HCT116 (cell line): ENCODE measurements around the gene ZNF516. TPM values are rescaled to one million over a fixed set of nuclear protein-coding genes. Genes with fewer than 3 reads are reported as not detected.

Source experiments
- ATAC-seq: fragments of 200-7000 bp; cut with Tn5 transposase; 2 replicates; pipeline ENCODE4 v1.9.1; 2020; ENCODE audit warnings: mild to moderate bottlenecking, moderate library complexity
- BruUV-seq: library from RNA; stranded (reverse); fragments of 400-500 nt; replicated peaks from 2 replicates; lab custom pipeline; 2021; lab: Mats Ljungman, UMichigan
- CTCF ChIA-PET: fragments of 300-600 bp; sonication (Branson Sonifier 250); formaldehyde crosslinking; loops from one replicate; lab custom pipeline; 2021; ENCODE audit warnings: antibody characterized with exemption; lab: Charles Lee
- POLR2A ChIA-PET: fragments of 300-600, 350-600 bp; sonication (Branson Sonifier 250); formaldehyde crosslinking; loops from one replicate; lab custom pipeline; 2021; ENCODE audit warnings: antibody characterized with exemption; lab: Charles Lee
- RAD21 ChIA-PET, 2 experiments: fragments of 300-600 bp; sonication (Branson Sonifier 250); formaldehyde crosslinking; loops; one replicate each; lab custom pipeline; 2023; ENCODE audit warnings: low total read pairs in 2 of 2; ENCODE audit not compliant: uncharacterized antibody in 2 of 2, unreplicated experiment in 2 of 2, low non-redundant PET in 1 of 2; lab: Charles Lee
- DNase-seq: peaks from one replicate; pipeline ENCODE4 v3.0.0-alpha.2; 2010; ENCODE audit warnings: low read depth, low spot score
- H2AFZ ChIP-seq: fragments of 200-600 bp; shearing (Covaris generic), sonication (generic); 2 replicates; pipeline ENCODE4 v1.6.1; 2017; ENCODE audit warnings: low read depth, mixed run types, mixed read lengths, antibody characterized with exemption, low read length; ENCODE audit not compliant: poor library complexity, severe bottlenecking
- H3K27ac ChIP-seq: 2 replicates; pipeline ENCODE4 v1.5.1; 2012; ENCODE audit warnings: low read depth, low read length
- H3K27me3 ChIP-seq: fragments of 200-600 bp; sonication (generic); 2 replicates; pipeline ENCODE4 v1.6.1; 2016; ENCODE audit warnings: mixed run types, low read length, mixed read lengths; ENCODE audit not compliant: insufficient read depth
- H3K36me3 ChIP-seq, 2 experiments: fragments of 200-500 bp in 1 of 2; fragments of 200-600 bp in 1 of 2; sonication (Bioruptor generic) in 1 of 2; sonication (generic) in 1 of 2; 2 replicates each; pipeline versions ENCODE4 v1.5.1 to v1.6.1; 2014 to 2016; ENCODE audit warnings: low read length in 2 of 2, inconsistent platforms in 1 of 2, mixed read lengths in 1 of 2, mixed run types in 1 of 2; ENCODE audit not compliant: insufficient read depth in 2 of 2, control insufficient read depth in 1 of 2
- H3K4me1 ChIP-seq, 2 experiments: fragments of 200-600 bp in 1 of 2; sonication (generic) in 1 of 2; 2 replicates each; pipeline versions ENCODE4 v1.5.1 to v1.6.1; 2012 to 2017; ENCODE audit warnings: low read length in 2 of 2, inconsistent platforms in 1 of 2, mild to moderate bottlenecking in 1 of 2, mixed read lengths in 1 of 2, mixed run types in 1 of 2, moderate library complexity in 1 of 2; ENCODE audit not compliant: insufficient read depth in 2 of 2, control insufficient read depth in 1 of 2
- H3K4me2 ChIP-seq: fragments of 200-600 bp; sonication (generic); 2 replicates; pipeline ENCODE4 v1.6.1; 2017; ENCODE audit warnings: mixed run types, low read length, mixed read lengths
- H3K4me3 ChIP-seq, 2 experiments: fragments of 200-600 bp in 1 of 2; sonication (generic) in 1 of 2; replicated peaks in 1 of 2; 2 replicates each; pipeline ENCODE4 v1.5.1; 2011 to 2016; ENCODE audit warnings: low read length in 2 of 2, control low read depth in 1 of 2, low read depth in 1 of 2, mild to moderate bottlenecking in 1 of 2, mixed read lengths in 1 of 2, mixed run types in 1 of 2
- H3K79me2 ChIP-seq: fragments of 200-600 bp; sonication (generic); 2 replicates; pipeline ENCODE4 v1.6.1; 2017; ENCODE audit warnings: mild to moderate bottlenecking, mixed run types, low read length, moderate library complexity, mixed read lengths; ENCODE audit not compliant: insufficient read depth
- H3K9ac ChIP-seq: fragments of 200-600 bp; sonication (generic); 2 replicates; pipeline ENCODE4 v1.6.1; 2016; ENCODE audit warnings: low read length, mixed read lengths
- H3K9me2 ChIP-seq: fragments of 200-600 bp; sonication (generic), shearing (Covaris generic); 2 replicates; pipeline ENCODE4 v1.6.1; 2017; ENCODE audit warnings: mixed run types, mild to moderate bottlenecking, moderate library complexity; ENCODE audit not compliant: insufficient read depth
- H3K9me3 ChIP-seq, 2 experiments: fragments of 200-500 bp in 1 of 2; fragments of 200-600 bp in 1 of 2; sonication (Bioruptor generic) in 1 of 2; sonication (generic) in 1 of 2; 2 replicates each; pipeline ENCODE4 v1.6.1; 2014 to 2017; ENCODE audit warnings: low read length in 2 of 2, mixed read lengths in 2 of 2, inconsistent platforms in 1 of 2, low read depth in 1 of 2, mild to moderate bottlenecking in 1 of 2, mixed run types in 1 of 2, moderate library complexity in 1 of 2; ENCODE audit not compliant: control insufficient read depth in 1 of 2, insufficient read depth in 1 of 2
- H4K20me1 ChIP-seq: fragments of 200-600 bp; sonication (generic), shearing (Covaris generic); 2 replicates; pipeline ENCODE4 v1.6.1; 2017; ENCODE audit warnings: mixed run types, mild to moderate bottlenecking, moderate library complexity; ENCODE audit not compliant: insufficient read depth
- EZH2phosphoT487 ChIP-seq: fragments of 200-600 bp; IDR thresholded peaks from 2 replicates; pipeline ENCODE4 v1.6.1; 2018; ENCODE audit warnings: antibody characterized with exemption, borderline replicate concordance
- JUND ChIP-seq: IDR thresholded peaks from 2 replicates; pipeline ENCODE4 v1.6.1; 2012
- MAX ChIP-seq: IDR thresholded peaks from 2 replicates; pipeline ENCODE4 v1.6.1; 2012
- SIN3A ChIP-seq: IDR thresholded peaks from 2 replicates; pipeline ENCODE4 v1.6.1; 2012; ENCODE audit warnings: low read depth
- SP1 ChIP-seq: IDR thresholded peaks from 2 replicates; pipeline ENCODE4 v1.6.1; 2012; ENCODE audit warnings: low read depth
- TCF7L2 ChIP-seq: IDR thresholded peaks from 2 replicates; pipeline ENCODE4 v1.7.0; 2011; ENCODE audit warnings: borderline replicate concordance, inconsistent platforms; ENCODE audit not compliant: insufficient read depth, insufficient read length; ENCODE audit errors: extremely low read depth
- ZBTB33 ChIP-seq: IDR thresholded peaks from 2 replicates; pipeline ENCODE4 v1.6.1; 2011; ENCODE audit warnings: mild to moderate bottlenecking, low read length, moderate library complexity; ENCODE audit not compliant: insufficient replicate concordance; ENCODE audit errors: extremely low read depth
- intact Hi-C: fragments of 100-400 bp; cut with micrococcal nuclease; formaldehyde crosslinking; loops from 2 replicates; pipeline ENCODE4 v1.10.0; 2022
- total RNA-seq: library from RNA; stranded (reverse); gene quantifications from one replicate; pipeline ENCODE4 v1.2.1, GENCODE V29; 2021; ENCODE audit not compliant: unreplicated experiment
- TF ChIP-seq, protein P1 (sequence below), 3 experiments: fragments of 200-600 bp in 1 of 3; sonication (generic) in 1 of 3; IDR thresholded peaks in 2 of 3; conservative IDR thresholded peaks in 1 of 3; 2 replicates each; pipeline ENCODE4 v1.5.1; 2012 to 2017; ENCODE audit warnings: low read depth in 2 of 3, low read length in 2 of 3, antibody characterized with exemption in 1 of 3, borderline replicate concordance in 1 of 3, control low read depth in 1 of 3, mild to moderate bottlenecking in 1 of 3, mixed read lengths in 1 of 3, mixed run types in 1 of 3, moderate library complexity in 1 of 3; ENCODE audit not compliant: insufficient read depth in 1 of 3

ZNF516 gene
- total RNA-seq, 1 experiment from 2014 or later, result 32.0 TPM

DNA sequence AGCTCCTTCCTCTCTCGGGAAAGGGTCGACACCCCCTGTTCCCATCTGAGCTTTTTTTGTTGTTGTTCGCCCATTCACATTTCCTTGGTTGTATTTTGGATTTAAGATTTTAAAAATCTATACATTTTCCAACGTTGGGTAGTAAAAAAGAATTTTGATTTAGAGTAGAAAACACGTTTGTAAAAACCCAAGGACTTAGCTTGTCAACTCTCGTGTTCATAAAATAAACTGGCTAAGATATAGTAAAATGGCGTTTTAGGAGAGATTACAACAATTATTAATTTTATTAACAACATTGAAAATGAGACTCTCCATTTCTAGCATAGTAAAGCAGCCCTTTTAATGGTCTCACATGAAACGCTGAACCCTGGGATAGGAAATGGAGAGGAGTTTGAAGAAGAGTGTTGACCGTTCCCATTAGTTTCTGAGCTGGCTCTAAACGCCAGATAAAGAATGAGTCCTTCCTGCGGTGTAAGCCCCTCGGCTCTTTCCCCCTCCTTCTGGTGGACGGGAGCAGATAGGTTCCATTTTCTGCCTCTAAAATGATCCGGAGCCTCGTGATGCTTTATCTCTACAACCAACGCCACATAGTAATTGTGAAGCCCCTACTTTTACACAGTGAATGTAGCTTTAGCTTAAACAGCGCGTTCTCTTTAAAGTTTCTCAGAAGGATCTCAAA lies 24.0 kb upstream of the ZNF516 start:
- Histone ChIP-seq H3K27me3 (no peaks in the 10 kb centered on the region; the same call in 1 of the 2 replicates), H3K4me2 (no peak overlapping the region), H3K9me3 (no peaks in the 10 kb centered on the region), H3K79me2 (no peaks in the 10 kb centered on the region), H3K4me3 (no peak overlapping the region), H4K20me1 (no peaks in the 10 kb centered on the region), H3K9ac (no peak overlapping the region), H3K4me1 (no peaks in the 10 kb centered on the region), H3K27ac (no peak overlapping the region), H3K36me3 (no peaks in the 10 kb centered on the region), H2AFZ (no peak overlapping the region), H3K9me2 (no peaks in the 10 kb centered on the region)
- POLR2A ChIA-PET, result no interaction called here
- no peak for ATAC-seq
- no TSS peak for BruUV-seq
- intact Hi-C loops, result no loop called here
- RAD21 ChIA-PET, result no interaction called here
- TF ChIP-seq ZBTB33 (no peak), JUND (no peak), MAX (no peak), SP1 (no peak), SIN3A (no peak), EZH2phosphoT487 (no peak), TCF7L2 (no peak)
- TF ChIP-seq, protein P1, sequence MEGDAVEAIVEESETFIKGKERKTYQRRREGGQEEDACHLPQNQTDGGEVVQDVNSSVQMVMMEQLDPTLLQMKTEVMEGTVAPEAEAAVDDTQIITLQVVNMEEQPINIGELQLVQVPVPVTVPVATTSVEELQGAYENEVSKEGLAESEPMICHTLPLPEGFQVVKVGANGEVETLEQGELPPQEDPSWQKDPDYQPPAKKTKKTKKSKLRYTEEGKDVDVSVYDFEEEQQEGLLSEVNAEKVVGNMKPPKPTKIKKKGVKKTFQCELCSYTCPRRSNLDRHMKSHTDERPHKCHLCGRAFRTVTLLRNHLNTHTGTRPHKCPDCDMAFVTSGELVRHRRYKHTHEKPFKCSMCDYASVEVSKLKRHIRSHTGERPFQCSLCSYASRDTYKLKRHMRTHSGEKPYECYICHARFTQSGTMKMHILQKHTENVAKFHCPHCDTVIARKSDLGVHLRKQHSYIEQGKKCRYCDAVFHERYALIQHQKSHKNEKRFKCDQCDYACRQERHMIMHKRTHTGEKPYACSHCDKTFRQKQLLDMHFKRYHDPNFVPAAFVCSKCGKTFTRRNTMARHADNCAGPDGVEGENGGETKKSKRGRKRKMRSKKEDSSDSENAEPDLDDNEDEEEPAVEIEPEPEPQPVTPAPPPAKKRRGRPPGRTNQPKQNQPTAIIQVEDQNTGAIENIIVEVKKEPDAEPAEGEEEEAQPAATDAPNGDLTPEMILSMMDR (IDR thresholded peaks at IDR 0.05 in 2 of 3, conservative IDR thresholded peaks at IDR 0.05 in 1 of 3; ENCODE audit: borderline replicate concordance in 1 of 3, insufficient read depth in 1 of 3, low read depth in 2 of 3, low read length in 2 of 3), result no peak
- CTCF ChIA-PET, result no interaction called here
- no peak for DNase-seq
